Measurements from ENCODE around the gene IFT43. TPM values are rescaled to one million over a fixed set of nuclear protein-coding genes. Genes with fewer than 3 reads are reported as not detected.

The IFT43 gene
- total RNA-seq, 2 donors from 2014 or later: 46.3 to 49.6 TPM

DNA sequence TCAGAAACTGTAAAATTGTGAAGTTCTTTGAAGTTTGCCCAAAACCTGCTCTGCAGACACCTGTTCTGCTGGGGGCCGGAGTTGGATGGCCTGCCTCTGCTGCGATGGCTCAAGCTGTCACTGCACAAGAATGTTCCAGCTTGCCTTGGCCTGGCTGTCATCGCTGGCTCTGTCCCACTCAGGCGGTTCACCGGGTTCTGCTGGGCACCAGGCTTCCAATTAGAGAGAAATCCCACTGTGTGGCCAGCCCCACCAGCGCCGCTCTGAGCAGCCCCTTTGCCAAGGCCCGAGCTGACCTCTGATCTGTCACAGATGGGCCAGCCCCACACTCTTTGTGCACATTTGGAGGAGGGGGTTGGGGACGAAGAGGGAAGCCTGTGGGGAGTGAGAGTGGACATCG, 94.5 kb downstream of the IFT43 start:
- no peak overlapping the region for H3K4me3 Mint-ChIP-seq
- TF ChIP-seq, protein P1, sequence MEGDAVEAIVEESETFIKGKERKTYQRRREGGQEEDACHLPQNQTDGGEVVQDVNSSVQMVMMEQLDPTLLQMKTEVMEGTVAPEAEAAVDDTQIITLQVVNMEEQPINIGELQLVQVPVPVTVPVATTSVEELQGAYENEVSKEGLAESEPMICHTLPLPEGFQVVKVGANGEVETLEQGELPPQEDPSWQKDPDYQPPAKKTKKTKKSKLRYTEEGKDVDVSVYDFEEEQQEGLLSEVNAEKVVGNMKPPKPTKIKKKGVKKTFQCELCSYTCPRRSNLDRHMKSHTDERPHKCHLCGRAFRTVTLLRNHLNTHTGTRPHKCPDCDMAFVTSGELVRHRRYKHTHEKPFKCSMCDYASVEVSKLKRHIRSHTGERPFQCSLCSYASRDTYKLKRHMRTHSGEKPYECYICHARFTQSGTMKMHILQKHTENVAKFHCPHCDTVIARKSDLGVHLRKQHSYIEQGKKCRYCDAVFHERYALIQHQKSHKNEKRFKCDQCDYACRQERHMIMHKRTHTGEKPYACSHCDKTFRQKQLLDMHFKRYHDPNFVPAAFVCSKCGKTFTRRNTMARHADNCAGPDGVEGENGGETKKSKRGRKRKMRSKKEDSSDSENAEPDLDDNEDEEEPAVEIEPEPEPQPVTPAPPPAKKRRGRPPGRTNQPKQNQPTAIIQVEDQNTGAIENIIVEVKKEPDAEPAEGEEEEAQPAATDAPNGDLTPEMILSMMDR (conservative IDR thresholded peaks at IDR 0.05): no peak

DNA sequence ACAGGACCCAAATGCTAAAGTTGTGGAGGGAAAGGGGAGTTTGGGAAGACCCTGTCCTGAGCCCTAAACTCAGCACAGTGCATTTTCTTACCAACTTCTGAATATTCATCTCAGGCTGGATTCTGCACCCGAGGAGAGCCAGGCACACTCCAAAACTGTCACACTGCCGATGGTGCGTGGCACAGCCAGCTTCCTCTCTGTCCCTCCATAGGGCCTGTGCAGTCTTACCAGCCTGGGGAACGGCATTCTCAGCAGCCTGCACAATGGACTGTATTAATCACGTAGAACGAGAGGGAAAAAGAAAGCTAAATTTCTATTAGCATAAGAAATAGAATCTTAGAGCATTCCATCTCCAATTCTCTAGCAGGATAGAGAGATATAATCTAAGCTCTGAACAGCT, 94.9 kb downstream of the IFT43 start:
- H3K27ac Mint-ChIP-seq: no peak overlapping the region
- no peak for DNase-seq

More for the DNA sequence above, 94.5 kb downstream of the IFT43 start:
- H3K27me3 ChIP-seq (ENCODE audit: control insufficient read depth, insufficient read depth, low read length, poor library complexity, severe bottlenecking): no peaks in the 10 kb centered on the region
- 85 to 86% methylated on average over 5 to 10 of the region's 10 CpGs for WGBS, 2 experiments (ENCODE audit: insufficient coverage in 1 of 2, insufficient read length in 1 of 2)
- Mint-ChIP-seq H3K4me1 (peaks cover 15% of the 10 kb centered on the region), H3K9me3 (no peaks in the 10 kb centered on the region), H3K27ac (no peak overlapping the region), H3K36me3 (ENCODE audit: low read depth) (peaks cover 16% of the 10 kb centered on the region), H3K27me3 (ENCODE audit: insufficient read depth) (no peaks in the 10 kb centered on the region)
- peaks cover 4% of the 10 kb centered on the region for H3K4me1 ChIP-seq (ENCODE audit: control insufficient read depth, insufficient read depth, low read length)
- DNase-seq: no peak
- no peak overlapping the region for H3K9ac ChIP-seq (ENCODE audit: extremely low read depth, low read length, poor library complexity, severe bottlenecking)
- no peak overlapping the region for H3K4me3 ChIP-seq (ENCODE audit: low read length)
- no peak overlapping the region for H3K27ac ChIP-seq (ENCODE audit: low read depth, low read length)
- H3K9me3 ChIP-seq (ENCODE audit: control insufficient read depth, low read length): no peaks in the 10 kb centered on the region
- no peaks in the 10 kb centered on the region for H3K36me3 ChIP-seq (ENCODE audit: control insufficient read depth, insufficient read depth, low read length)

DNA sequence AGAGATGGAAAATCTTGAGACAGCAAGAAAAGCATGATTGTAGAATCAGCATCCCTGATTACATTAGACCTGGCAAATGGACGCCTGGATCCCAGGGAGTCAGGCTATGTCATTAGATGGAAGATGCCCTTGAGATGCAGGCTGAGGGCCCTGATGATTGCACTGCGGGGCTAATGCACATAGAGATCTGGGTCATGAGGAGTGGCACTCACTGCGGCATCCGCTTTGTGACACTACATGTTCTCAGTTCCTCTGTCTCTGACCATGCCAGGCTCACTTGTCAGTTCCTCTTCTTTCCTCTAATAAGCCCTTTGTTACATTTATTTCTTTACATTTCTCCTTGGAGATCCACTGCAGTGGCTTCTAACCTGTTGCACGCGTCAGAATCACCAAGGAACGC, 96.1 kb downstream of the IFT43 start:
- Histone ChIP-seq H3K9ac (ENCODE audit: extremely low read depth, low read length, poor library complexity, severe bottlenecking) (no peak overlapping the region), H3K27me3 (ENCODE audit: control insufficient read depth, insufficient read depth, low read length, poor library complexity, severe bottlenecking) (no peaks in the 10 kb centered on the region), H3K4me1 (ENCODE audit: control insufficient read depth, insufficient read depth, low read length) (peaks cover 4% of the 10 kb centered on the region), H3K9me3 (ENCODE audit: control insufficient read depth, low read length) (no peaks in the 10 kb centered on the region), H3K36me3 (ENCODE audit: control insufficient read depth, insufficient read depth, low read length) (no peaks in the 10 kb centered on the region), H3K27ac (ENCODE audit: low read depth, low read length) (no peak overlapping the region), H3K4me3 (ENCODE audit: low read length) (no peak overlapping the region)
- TF ChIP-seq, protein P1 (conservative IDR thresholded peaks at IDR 0.05): no peak
- WGBS, 2 experiments (ENCODE audit: insufficient coverage in 1 of 2, insufficient read length in 1 of 2): 94 to 97% methylated on average over 7 of the region's 7 CpGs
- DNase-seq: no peak
- H3K4me1 Mint-ChIP-seq: peaks cover 17% of the 10 kb centered on the region
- no peaks in the 10 kb centered on the region for H3K9me3 Mint-ChIP-seq
- no peak overlapping the region for H3K4me3 Mint-ChIP-seq
- H3K36me3 Mint-ChIP-seq (ENCODE audit: low read depth): peaks cover 16% of the 10 kb centered on the region
- no peaks in the 10 kb centered on the region for H3K27me3 Mint-ChIP-seq (ENCODE audit: insufficient read depth)
- no peak overlapping the region for H3K27ac Mint-ChIP-seq

More for the DNA sequence above, 94.9 kb downstream of the IFT43 start:
- Histone ChIP-seq H3K9ac (ENCODE audit: extremely low read depth, low read length, poor library complexity, severe bottlenecking) (no peak overlapping the region), H3K27me3 (ENCODE audit: control insufficient read depth, insufficient read depth, low read length, poor library complexity, severe bottlenecking) (no peaks in the 10 kb centered on the region), H3K4me1 (ENCODE audit: control insufficient read depth, insufficient read depth, low read length) (peaks cover 4% of the 10 kb centered on the region), H3K36me3 (ENCODE audit: control insufficient read depth, insufficient read depth, low read length) (no peaks in the 10 kb centered on the region), H3K9me3 (ENCODE audit: control insufficient read depth, low read length) (no peaks in the 10 kb centered on the region), H3K4me3 (ENCODE audit: low read length) (no peak overlapping the region), H3K27ac (ENCODE audit: low read depth, low read length) (no peak overlapping the region)
- 83 to 86% methylated on average over 2 to 6 of the region's 6 CpGs for WGBS, 2 experiments (ENCODE audit: insufficient coverage in 1 of 2, insufficient read length in 1 of 2)
- Mint-ChIP-seq H3K9me3 (no peaks in the 10 kb centered on the region), H3K36me3 (ENCODE audit: low read depth) (peaks cover 16% of the 10 kb centered on the region), H3K4me1 (peaks cover 17% of the 10 kb centered on the region), H3K4me3 (no peak overlapping the region), H3K27me3 (ENCODE audit: insufficient read depth) (no peaks in the 10 kb centered on the region)
- TF ChIP-seq, protein P1 (conservative IDR thresholded peaks at IDR 0.05): no peak
